SK-N-SH treated with all-trans-retinoic acid at 6 μM for 48 hours (cell line): ENCODE measurements around the gene HRCT1.
"Not testable (repeated sequence)": the region's sequence is repeated elsewhere in the genome, so short reads cannot be mapped to it uniquely, and the experiment has no call there.

Experiments used
- ARNTL ChIP-seq: fragments of 450-650 bp; formaldehyde crosslinking; IDR thresholded peaks from 2 replicates; pipeline ENCODE4 v1.5.0; 2020; ENCODE audit warnings: low read depth, mild to moderate bottlenecking, moderate library complexity, borderline replicate concordance
- GLIS3 ChIP-seq: fragments of 250-450 bp; sonication (Bioruptor Pico); IDR thresholded peaks from 2 replicates; pipeline ENCODE4 v1.5.0; 2020; ENCODE audit warnings: mild to moderate bottlenecking, moderate library complexity
- ZFP3 ChIP-seq: fragments of 250-450 bp; sonication (Bioruptor Pico); IDR thresholded peaks from 2 replicates; pipeline ENCODE4 v1.5.0; 2020; ENCODE audit warnings: mild to moderate bottlenecking, moderate library complexity
- ZFP30 ChIP-seq: fragments of 450-650 bp; formaldehyde crosslinking; IDR thresholded peaks from 2 replicates; pipeline ENCODE4 v1.5.0; 2022; ENCODE audit warnings: mild to moderate bottlenecking, moderate library complexity
- TF ChIP-seq, protein P1 (sequence below): fragments of 250-450 bp; sonication (Bioruptor Pico); IDR thresholded peaks from 2 replicates; pipeline ENCODE4 v1.8.0; 2021; ENCODE audit warnings: low read depth, mild to moderate bottlenecking, moderate library complexity, borderline replicate concordance

DNA sequence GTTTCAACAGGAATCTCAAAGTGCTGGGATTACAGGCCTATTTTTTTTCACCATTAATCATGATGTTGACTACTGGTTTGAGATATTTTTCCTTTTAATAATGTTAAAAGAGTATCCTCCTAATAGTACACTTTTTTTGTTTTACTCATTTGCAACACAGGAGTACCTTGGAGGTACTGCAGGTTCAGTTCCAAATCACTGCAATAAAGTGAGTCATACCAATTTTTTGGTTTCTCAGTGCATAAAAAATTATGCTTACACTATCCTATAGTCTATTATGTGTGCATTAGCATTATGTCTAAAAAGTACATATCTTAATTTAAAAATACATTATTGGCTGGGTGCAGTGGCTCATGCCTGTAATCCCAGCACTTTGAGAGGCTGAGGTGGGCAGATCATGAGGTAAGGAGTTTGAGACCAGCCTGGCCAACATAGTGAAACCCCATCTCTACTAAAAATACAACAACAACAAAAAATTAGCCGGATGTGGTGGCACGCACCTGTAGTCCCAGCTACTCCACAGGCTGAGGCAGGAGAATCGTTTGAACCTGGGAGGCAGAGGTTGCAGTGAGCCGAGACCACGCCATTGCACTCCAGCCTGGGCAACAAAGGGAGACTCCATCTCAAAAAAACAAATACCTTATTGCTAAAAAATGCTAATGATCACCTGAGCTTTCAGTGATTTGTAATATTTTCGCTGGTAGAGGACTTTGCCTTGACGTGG is 8.5 kb upstream of the HRCT1 start:
- TF ChIP-seq ZFP3 (CRISPR knock-in tag); ARNTL (CRISPR knock-in tag); GLIS3 (CRISPR knock-in tag); ZFP30: not testable (repeated sequence)
- TF ChIP-seq, protein P1, sequence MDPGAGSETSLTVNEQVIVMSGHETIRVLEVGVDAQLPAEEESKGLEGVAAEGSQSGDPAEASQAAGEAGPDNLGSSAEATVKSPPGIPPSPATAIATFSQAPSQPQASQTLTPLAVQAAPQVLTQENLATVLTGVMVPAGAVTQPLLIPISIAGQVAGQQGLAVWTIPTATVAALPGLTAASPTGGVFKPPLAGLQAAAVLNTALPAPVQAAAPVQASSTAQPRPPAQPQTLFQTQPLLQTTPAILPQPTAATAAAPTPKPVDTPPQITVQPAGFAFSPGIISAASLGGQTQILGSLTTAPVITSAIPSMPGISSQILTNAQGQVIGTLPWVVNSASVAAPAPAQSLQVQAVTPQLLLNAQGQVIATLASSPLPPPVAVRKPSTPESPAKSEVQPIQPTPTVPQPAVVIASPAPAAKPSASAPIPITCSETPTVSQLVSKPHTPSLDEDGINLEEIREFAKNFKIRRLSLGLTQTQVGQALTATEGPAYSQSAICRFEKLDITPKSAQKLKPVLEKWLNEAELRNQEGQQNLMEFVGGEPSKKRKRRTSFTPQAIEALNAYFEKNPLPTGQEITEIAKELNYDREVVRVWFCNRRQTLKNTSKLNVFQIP = not testable (repeated sequence)
